GM12892 (cell line): Measurements from ENCODE around the gene CRYGA.

ENCODE experiments used
- POLR2A ChIP-seq: IDR thresholded peaks from 2 replicates; pipeline ENCODE4 v1.6.1; 2011; ENCODE audit warnings: low read depth, low read length, control low read depth
- POLR2AphosphoS5 ChIP-seq: IDR thresholded peaks from 2 replicates; pipeline ENCODE4 v1.6.1; 2011; ENCODE audit warnings: low read depth, low read length, control low read depth
- TAF1 ChIP-seq: IDR thresholded peaks from 2 replicates; pipeline ENCODE4 v1.6.1; 2011; ENCODE audit warnings: low read depth, mild to moderate bottlenecking, control low read depth, low read length, borderline replicate concordance

- TF ChIP-seq TAF1 (no peak), POLR2AphosphoS5 (no peak), POLR2A (no peak)
These were observed 20.2 kb downstream of the CRYGA start for GRCh38 chr2:208142925-208143799.
